Neural cell (in vitro differentiated cells): ENCODE data around the gene MRPL44. TPM values are rescaled to one million over a fixed set of nuclear protein-coding genes. Genes with fewer than 3 reads are reported as not detected.
A peak's percentile ranks its signal among the peaks of the same experiment; 100 is the strongest.

ENCODE experiments used
- H2AFZ ChIP-seq: fragments of 200-600, 300-800 bp; sonication (generic), shearing (Covaris generic); 2 replicates; pipeline ENCODE4 v1.6.0; 2014; ENCODE audit warnings: low read depth, mild to moderate bottlenecking, antibody characterized with exemption, low read length, moderate library complexity
- H3F3A ChIP-seq: fragments of 200-600 bp; shearing (Covaris generic); 2 replicates; pipeline ENCODE4 v1.6.1; 2016; ENCODE audit warnings: mild to moderate bottlenecking, moderate library complexity, mixed read lengths, antibody characterized with exemption, low read length; ENCODE audit not compliant: insufficient read depth, poor library complexity, severe bottlenecking
- H3K27ac ChIP-seq: fragments of 200-600, 300-800 bp; sonication (generic), shearing (Covaris generic); 2 replicates; pipeline ENCODE4 v1.5.1; 2014; ENCODE audit warnings: mild to moderate bottlenecking, low read length, moderate library complexity
- H3K27me3 ChIP-seq: fragments of 300-800, 200-600 bp; sonication (generic), shearing (Covaris generic); 2 replicates; pipeline ENCODE4 v1.6.0; 2014; ENCODE audit warnings: mild to moderate bottlenecking, low read depth, low read length, moderate library complexity; ENCODE audit not compliant: insufficient read depth
- H3K36me3 ChIP-seq: fragments of 300-800, 200-600 bp; sonication (generic), shearing (Covaris generic); 2 replicates; pipeline ENCODE4 v1.5.1; 2014; ENCODE audit warnings: mild to moderate bottlenecking, antibody characterized with exemption, low read length, moderate library complexity; ENCODE audit not compliant: insufficient read depth
- H3K4me2 ChIP-seq: fragments of 300-800, 200-600 bp; sonication (generic), shearing (Covaris generic); 2 replicates; pipeline ENCODE4 v1.6.0; 2014; ENCODE audit warnings: mild to moderate bottlenecking, low read length
- H3K4me3 ChIP-seq: fragments of 300-800, 200-600 bp; sonication (generic), shearing (Covaris generic); 2 replicates; pipeline ENCODE4 v1.5.1; 2014; ENCODE audit warnings: mild to moderate bottlenecking, low read length, moderate library complexity
- H3K79me2 ChIP-seq: fragments of 200-600 bp; shearing (Covaris generic); replicated peaks from 2 replicates; pipeline ENCODE4 v1.6.0; 2014; ENCODE audit warnings: mild to moderate bottlenecking, low read length, moderate library complexity; ENCODE audit not compliant: insufficient read depth
- H3K9ac ChIP-seq: fragments of 300-800, 200-600 bp; sonication (generic), shearing (Covaris generic); 2 replicates; pipeline ENCODE4 v1.6.1; 2016; ENCODE audit warnings: mild to moderate bottlenecking, low read length, mixed read lengths
- H3K9me2 ChIP-seq: fragments of 200-600 bp; shearing (Covaris generic); 2 replicates; pipeline ENCODE4 v1.6.1; 2016; ENCODE audit warnings: mild to moderate bottlenecking, low read length, mixed read lengths; ENCODE audit not compliant: insufficient read depth
- H3K9me3 ChIP-seq: fragments of 200-600, 300-800 bp; sonication (generic), shearing (Covaris generic); 2 replicates; pipeline ENCODE4 v1.6.1; 2016; ENCODE audit warnings: mild to moderate bottlenecking, mixed run types, low read length, moderate library complexity, mixed read lengths
- H4K20me1 ChIP-seq: fragments of 200-600 bp; shearing (Covaris generic); 2 replicates; pipeline ENCODE4 v1.6.1; 2016; ENCODE audit warnings: mild to moderate bottlenecking, mixed run types; ENCODE audit not compliant: insufficient read depth
- EP300 ChIP-seq: fragments of 450-650 bp; conservative IDR thresholded peaks from 2 replicates; pipeline ENCODE4 v1.6.1; 2014; ENCODE audit warnings: antibody characterized with exemption, mild to moderate bottlenecking, moderate library complexity; ENCODE audit not compliant: poor library complexity, severe bottlenecking
- EZH2 ChIP-seq: fragments of 200-600, 300-800 bp; shearing (Covaris generic), sonication (generic); IDR thresholded peaks from 2 replicates; pipeline ENCODE4 v1.6.1; 2014; ENCODE audit warnings: antibody characterized with exemption, low read length, borderline replicate concordance, mild to moderate bottlenecking; ENCODE audit not compliant: insufficient read depth, poor library complexity, severe bottlenecking
- MXI1 ChIP-seq: fragments of 450-650 bp; conservative IDR thresholded peaks from 2 replicates; pipeline ENCODE4 v1.6.1; 2014; ENCODE audit warnings: antibody characterized with exemption, mild to moderate bottlenecking; ENCODE audit not compliant: poor library complexity, severe bottlenecking
- POLR2AphosphoS5 ChIP-seq: IDR thresholded peaks from 2 replicates; pipeline ENCODE4 v1.6.1; 2012
- RAD21 ChIP-seq: fragments of 450-650 bp; conservative IDR thresholded peaks from 2 replicates; pipeline ENCODE4 v1.6.1; 2014; ENCODE audit warnings: antibody characterized with exemption, mild to moderate bottlenecking, moderate library complexity
- REST ChIP-seq: IDR thresholded peaks from 2 replicates; pipeline ENCODE4 v1.6.1; 2012; ENCODE audit warnings: borderline replicate concordance
- SMC3 ChIP-seq: fragments of 450-650 bp; conservative IDR thresholded peaks from 2 replicates; pipeline ENCODE4 v1.6.1; 2014; ENCODE audit warnings: antibody characterized with exemption, mild to moderate bottlenecking, moderate library complexity; ENCODE audit not compliant: poor library complexity
- TAF1 ChIP-seq: IDR thresholded peaks from 2 replicates; pipeline ENCODE4 v1.6.1; 2012; ENCODE audit warnings: low read depth
- polyA plus RNA-seq: library from polyadenylated mRNA; depleted of rRNA; stranded (reverse); fragments of >200 nt; gene quantifications from 2 replicates; pipeline ENCODE4 v1.2.3, GENCODE V29; 2014
- TF ChIP-seq, protein P1 (sequence below): fragments of 450-650 bp; IDR thresholded peaks from 2 replicates; pipeline ENCODE4 v1.5.1; 2014; ENCODE audit warnings: antibody characterized with exemption, mild to moderate bottlenecking, moderate library complexity; ENCODE audit not compliant: poor library complexity, severe bottlenecking

Gene MRPL44
- polyA plus RNA-seq, 1 donor from 2014 or later: 70.6 TPM

- Histone ChIP-seq H3K79me2 (peaks cover 57% of the 10 kb centered on the region), H3K4me3 (peak overlapping the region; percentile 89)
- no peak for TF ChIP-seq SMC3
- no peak for TF ChIP-seq TAF1
- no peak for TF ChIP-seq REST
- no peak for TF ChIP-seq MXI1
- TF ChIP-seq EP300: no peak
- TF ChIP-seq EZH2: no peak
- TF ChIP-seq RAD21: no peak
- TF ChIP-seq, protein P1, sequence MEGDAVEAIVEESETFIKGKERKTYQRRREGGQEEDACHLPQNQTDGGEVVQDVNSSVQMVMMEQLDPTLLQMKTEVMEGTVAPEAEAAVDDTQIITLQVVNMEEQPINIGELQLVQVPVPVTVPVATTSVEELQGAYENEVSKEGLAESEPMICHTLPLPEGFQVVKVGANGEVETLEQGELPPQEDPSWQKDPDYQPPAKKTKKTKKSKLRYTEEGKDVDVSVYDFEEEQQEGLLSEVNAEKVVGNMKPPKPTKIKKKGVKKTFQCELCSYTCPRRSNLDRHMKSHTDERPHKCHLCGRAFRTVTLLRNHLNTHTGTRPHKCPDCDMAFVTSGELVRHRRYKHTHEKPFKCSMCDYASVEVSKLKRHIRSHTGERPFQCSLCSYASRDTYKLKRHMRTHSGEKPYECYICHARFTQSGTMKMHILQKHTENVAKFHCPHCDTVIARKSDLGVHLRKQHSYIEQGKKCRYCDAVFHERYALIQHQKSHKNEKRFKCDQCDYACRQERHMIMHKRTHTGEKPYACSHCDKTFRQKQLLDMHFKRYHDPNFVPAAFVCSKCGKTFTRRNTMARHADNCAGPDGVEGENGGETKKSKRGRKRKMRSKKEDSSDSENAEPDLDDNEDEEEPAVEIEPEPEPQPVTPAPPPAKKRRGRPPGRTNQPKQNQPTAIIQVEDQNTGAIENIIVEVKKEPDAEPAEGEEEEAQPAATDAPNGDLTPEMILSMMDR: no peak
- TF ChIP-seq POLR2AphosphoS5: no peak
Measured at GRCh38 chr2:223959688-223960087, 2.4 kb downstream of the MRPL44 start.

GRCh38 chr2:223967981-223968380 lies 10.7 kb downstream of the MRPL44 start:
- Histone ChIP-seq H3K9me3 (no peaks in the 10 kb centered on the region), H3K9ac (no peak overlapping the region), H3F3A (no peaks in the 10 kb centered on the region), H3K27me3 (no peaks in the 10 kb centered on the region), H3K27ac (no peak overlapping the region), H3K4me2 (no peak overlapping the region), H4K20me1 (no peaks in the 10 kb centered on the region), H3K4me3 (no peak overlapping the region), H2AFZ (no peak overlapping the region), H3K79me2 (peaks cover 7% of the 10 kb centered on the region), H3K36me3 (no peaks in the 10 kb centered on the region), H3K9me2 (no peaks in the 10 kb centered on the region)
- TF ChIP-seq REST: no peak
- TF ChIP-seq, protein P1: no peak
- TF ChIP-seq SMC3: no peak
- TF ChIP-seq TAF1: no peak
- TF ChIP-seq EP300: no peak
- TF ChIP-seq POLR2AphosphoS5: no peak
- TF ChIP-seq EZH2: no peak
- no peak for TF ChIP-seq MXI1
- TF ChIP-seq RAD21: no peak

More at GRCh38 chr2:223959688-223960087, 2.4 kb downstream of the MRPL44 start:
- Histone ChIP-seq H3F3A (no peaks in the 10 kb centered on the region), H2AFZ (no peak overlapping the region), H3K27ac (no peak overlapping the region), H3K27me3 (no peaks in the 10 kb centered on the region), H3K9ac (no peak overlapping the region), H3K36me3 (no peaks in the 10 kb centered on the region), H3K9me3 (no peaks in the 10 kb centered on the region), H3K4me2 (peak overlapping the region; percentile 68), H4K20me1 (no peaks in the 10 kb centered on the region), H3K9me2 (no peaks in the 10 kb centered on the region)
